Prostate gland (tissue), 2 donors: ENCODE results near the gene EDARADD.

ENCODE experiments used
- CTCF ChIP-seq, 4 experiments: fragments of 200-600 bp in 2 of 4; fragments of 450-650 bp in 2 of 4; sonication (generic) in 2 of 4; IDR thresholded peaks; 1 replicate in 3 of 4; 2 replicates in 1 of 4; pipeline ENCODE4 v1.5.1; 2016 to 2019; ENCODE audit warnings: antibody characterized with exemption in 4 of 4, mild to moderate bottlenecking in 2 of 4, moderate library complexity in 2 of 4
- POLR2AphosphoS5 ChIP-seq: sonication (generic); formaldehyde crosslinking; IDR thresholded peaks from one replicate; pipeline ENCODE4 v1.6.1; 2017; ENCODE audit warnings: antibody characterized with exemption

- no peak for TF ChIP-seq CTCF (IDR thresholded peaks at IDR 0.05)
- no peak for TF ChIP-seq POLR2AphosphoS5
Measured at GRCh38 chr1:236416165-236416564, 22.1 kb downstream of the EDARADD start.
